Thoracic aorta (tissue), 2 donors: Measurements from ENCODE around the gene AHR. TPM values are rescaled to one million over a fixed set of nuclear protein-coding genes. Genes with fewer than 3 reads are reported as not detected.

Experiments used
- ATAC-seq: fragments of 150-250 bp; one replicate; pipeline ENCODE4 v1.8.0; 2017; ENCODE audit warnings: low read depth; ENCODE audit not compliant: insufficient number of reproducible peaks, low FRiP score
- DNase-seq: peaks from one replicate; pipeline ENCODE4 v3.0.0-alpha.2; 2020; ENCODE audit warnings: low spot score
- H3K27ac ChIP-seq, 2 donors: fragments of 200-600 bp; sonication (generic); 1 replicate in 1 of 2; 2 replicates in 1 of 2; pipeline ENCODE4 v1.5.1; 2016; ENCODE audit warnings: mild to moderate bottlenecking in 2 of 2, moderate library complexity in 2 of 2
- H3K27me3 ChIP-seq: fragments of 200-600 bp; sonication (generic); replicated peaks from 2 replicates; pipeline ENCODE4 v1.6.0; 2016; ENCODE audit warnings: mild to moderate bottlenecking; ENCODE audit not compliant: insufficient read depth
- H3K36me3 ChIP-seq: fragments of 200-600 bp; sonication (generic); one replicate; pipeline ENCODE4 v1.5.1; 2016
- H3K4me1 ChIP-seq, 2 donors: fragments of 200-600 bp; sonication (generic); 1 replicate in 1 of 2; 2 replicates in 1 of 2; pipeline versions ENCODE4 v1.5.1 to v1.6.0; 2016; ENCODE audit warnings: low read depth in 2 of 2, mild to moderate bottlenecking in 1 of 2; ENCODE audit not compliant: control insufficient read depth in 1 of 2
- H3K4me3 ChIP-seq: fragments of 200-600 bp; sonication (generic); 2 replicates; pipeline ENCODE4 v1.5.1; 2016; ENCODE audit warnings: mild to moderate bottlenecking
- H3K9me3 ChIP-seq: fragments of 200-600 bp; sonication (generic); 2 replicates; pipeline ENCODE4 v1.5.1; 2016
- CTCF ChIP-seq: fragments of 200-600 bp; sonication (generic); IDR thresholded peaks from one replicate; pipeline ENCODE4 v1.5.1; 2019; ENCODE audit warnings: antibody characterized with exemption
- total RNA-seq, 2 donors: library from RNA; depleted of rRNA; stranded (reverse); fragments of >200 nt; gene quantifications; one replicate each; pipeline versions ENCODE4 v1.1.0 to v1.2.3, GENCODE V29; 2016

The AHR gene
- total RNA-seq, 2 donors from 2014 or later, result 131 to 191 TPM

- ATAC-seq (no peak), DNase-seq (no peak)
- H3K4me3 ChIP-seq, result no peak overlapping the region
- TF ChIP-seq CTCF, result no peak
- no peaks in the 10 kb centered on the region for H3K9me3 ChIP-seq
- H3K4me1 ChIP-seq, result peaks cover 6 to 8% of the 10 kb centered on the region in 2 donors
- peaks cover 13% of the 10 kb centered on the region for H3K36me3 ChIP-seq
- no peaks in the 10 kb centered on the region for H3K27me3 ChIP-seq
- H3K27ac ChIP-seq, result no peak overlapping the region
Measured at GRCh38 chr7:17336168-17336567, 37.7 kb downstream of the AHR start.

- Histone ChIP-seq H3K4me3 (no peak overlapping the region), H3K27me3 (no peaks in the 10 kb centered on the region), H3K4me1 (peaks cover 26 to 27% of the 10 kb centered on the region in 2 donors), H3K36me3 (peaks cover 9% of the 10 kb centered on the region), H3K9me3 (no peaks in the 10 kb centered on the region), H3K27ac (no peak overlapping the region)
- DNase-seq (no peak), ATAC-seq (no peak)
- no peak for TF ChIP-seq CTCF
Measured at GRCh38 chr7:17339139-17339538, 40.7 kb downstream of the AHR start.

- Histone ChIP-seq H3K4me3 (no peak overlapping the region), H3K9me3 (no peaks in the 10 kb centered on the region), H3K36me3 (peaks cover 9% of the 10 kb centered on the region), H3K27me3 (no peaks in the 10 kb centered on the region), H3K4me1 (peaks cover 26 to 27% of the 10 kb centered on the region in 2 donors), H3K27ac (peak overlapping the region in 1 of 2 donors; percentile 35)
- no peak for TF ChIP-seq CTCF
- DNase-seq (no peak), ATAC-seq (no peak)
Measured at GRCh38 chr7:17339952-17340351, 41.5 kb downstream of the AHR start.

GRCh38 chr7:17340655-17341054 is 42.2 kb downstream of the AHR start:
- Histone ChIP-seq H3K4me1 (peaks cover 26 to 27% of the 10 kb centered on the region in 2 donors), H3K27ac (no peak overlapping the region), H3K4me3 (no peak overlapping the region), H3K9me3 (no peaks in the 10 kb centered on the region), H3K36me3 (peaks cover 9% of the 10 kb centered on the region), H3K27me3 (no peaks in the 10 kb centered on the region)
- no peak for ATAC-seq
- no peak for TF ChIP-seq CTCF
- DNase-seq, result no peak

- ATAC-seq, result no peak
- Histone ChIP-seq H3K27ac (no peak overlapping the region), H3K4me1 (peaks cover 26 to 32% of the 10 kb centered on the region in 2 donors), H3K4me3 (no peak overlapping the region), H3K9me3 (no peaks in the 10 kb centered on the region), H3K36me3 (peaks cover 4% of the 10 kb centered on the region), H3K27me3 (no peaks in the 10 kb centered on the region)
- no peak for TF ChIP-seq CTCF
- DNase-seq, result no peak
Measured at GRCh38 chr7:17342756-17343155, 44.3 kb downstream of the AHR start.
